Stimulated activated CD8-positive, alpha-beta memory T cell treated with anti-CD3 and anti-CD28 coated beads, Interleukin-2, amount 100 ng/mL, for 48 hours (primary cell): Measurements from ENCODE around the gene GPR37L1.
"Not testable (repeated sequence)": the region's sequence is repeated elsewhere in the genome, so short reads cannot be mapped to it uniquely, and the experiment has no call there.

ENCODE experiments used
- DNase-seq, 2 donors: peaks; one replicate each; pipeline ENCODE4 v3.0.0-alpha.2; 2020; ENCODE audit warnings: low read depth in 2 of 2

Gene GPR37L1

GRCh38 chr1:202133496-202133895 lies 10.8 kb downstream of the GPR37L1 start:
- no peak for DNase-seq

- no peak for DNase-seq
Observed at GRCh38 chr1:202133989-202134388, 11.3 kb downstream of the GPR37L1 start.

- DNase-seq: no peak
Observed at GRCh38 chr1:202134645-202135172, 12.0 kb downstream of the GPR37L1 start.

GRCh38 chr1:202135221-202135721 lies 12.6 kb downstream of the GPR37L1 start:
- no peak for DNase-seq

GRCh38 chr1:202140833-202141232 lies 18.1 kb downstream of the GPR37L1 start:
- no peak for DNase-seq

GRCh38 chr1:202141468-202141867 lies 18.8 kb downstream of the GPR37L1 start:
- not testable (repeated sequence) for DNase-seq

GRCh38 chr1:202143011-202143767 lies 20.5 kb downstream of the GPR37L1 start:
- no peak for DNase-seq

GRCh38 chr1:202143768-202144401 lies 21.2 kb downstream of the GPR37L1 start:
- no peak for DNase-seq

GRCh38 chr1:202144402-202145067 lies 21.8 kb downstream of the GPR37L1 start, which contains the start of gene ARL8A:
TSS of gene ARL8A (minus strand) at chr1:202144737. CDS start at chr1:202144572, 165 bp downstream.
- DNase-seq: no peak

GRCh38 chr1:202145068-202145743 lies 22.5 kb downstream of the GPR37L1 start:
- no peak for DNase-seq

- not testable (repeated sequence) for DNase-seq
Observed at GRCh38 chr1:202145744-202146140, 23.0 kb downstream of the GPR37L1 start.

- DNase-seq: no peak
Observed at GRCh38 chr1:202146279-202146678, 23.6 kb downstream of the GPR37L1 start.

GRCh38 chr1:202146993-202147392 lies 24.3 kb downstream of the GPR37L1 start:
- DNase-seq: no peak

GRCh38 chr1:202148391-202148790 lies 25.7 kb downstream of the GPR37L1 start:
- DNase-seq: no peak

GRCh38 chr1:202149566-202149965 lies 26.8 kb downstream of the GPR37L1 start:
- DNase-seq: no peak

GRCh38 chr1:202150187-202150586 lies 27.5 kb downstream of the GPR37L1 start:
- no peak for DNase-seq

GRCh38 chr1:202150602-202151001 lies 27.9 kb downstream of the GPR37L1 start:
- no peak for DNase-seq

GRCh38 chr1:202151045-202151444 lies 28.3 kb downstream of the GPR37L1 start:
- DNase-seq: no peak

- DNase-seq: no peak
Observed at GRCh38 chr1:202152399-202152798, 29.7 kb downstream of the GPR37L1 start.

GRCh38 chr1:202153284-202153683 lies 30.6 kb downstream of the GPR37L1 start:
- no peak for DNase-seq

- no peak for DNase-seq
Observed at GRCh38 chr1:202154148-202154765, 31.5 kb downstream of the GPR37L1 start.
